Lung (tissue), 12 donors: ENCODE measurements around the gene COL10A1. TPM values are rescaled to one million over a fixed set of nuclear protein-coding genes. Genes with fewer than 3 reads are reported as not detected.
A peak's percentile ranks its signal among the peaks of the same experiment; 100 is the strongest.

ENCODE experiments used
- ATAC-seq: fragments of 200-7000 bp; cut with Tn5 transposase; one replicate; pipeline ENCODE4 v1.9.1; 2020; ENCODE audit warnings: moderate number of reproducible peaks; ENCODE audit not compliant: insufficient read depth, low FRiP score
- DNase-seq, 3 donors: peaks; one replicate each; pipeline ENCODE4 v3.0.0-alpha.2; 2013 to 2017
- H3K27ac ChIP-seq, 2 donors: one replicate each; pipeline ENCODE4 v1.5.1; 2013; ENCODE audit warnings: mild to moderate bottlenecking in 2 of 2, moderate library complexity in 2 of 2, control low read depth in 1 of 2, inconsistent platforms in 1 of 2, low read depth in 1 of 2, low read length in 1 of 2
- H3K27me3 ChIP-seq, 3 donors: one replicate each; pipeline ENCODE4 v1.5.1; 2013; ENCODE audit warnings: low read length in 2 of 3; ENCODE audit not compliant: control insufficient read depth in 3 of 3, insufficient read depth in 3 of 3
- H3K36me3 ChIP-seq, 4 donors: one replicate each; pipeline ENCODE4 v1.5.1; 2013; ENCODE audit warnings: low read length in 4 of 4, mild to moderate bottlenecking in 1 of 4, moderate library complexity in 1 of 4; ENCODE audit not compliant: control insufficient read depth in 4 of 4, insufficient read depth in 4 of 4
- H3K4me1 ChIP-seq, 5 donors: one replicate each; pipeline ENCODE4 v1.5.1; 2013; ENCODE audit warnings: low read length in 5 of 5, mild to moderate bottlenecking in 2 of 5, moderate library complexity in 1 of 5; ENCODE audit not compliant: control insufficient read depth in 5 of 5, insufficient read depth in 5 of 5
- H3K4me3 ChIP-seq: one replicate; pipeline ENCODE4 v1.5.1; 2013; ENCODE audit warnings: mild to moderate bottlenecking, control low read depth, moderate library complexity
- H3K9ac ChIP-seq, 2 donors: one replicate each; pipeline ENCODE4 v1.5.1; 2013; ENCODE audit warnings: low read length in 2 of 2, control low read depth in 1 of 2; ENCODE audit not compliant: insufficient read depth in 1 of 2
- H3K9me3 ChIP-seq, 4 donors: one replicate each; pipeline ENCODE4 v1.5.1; 2013; ENCODE audit warnings: low read length in 3 of 4, mild to moderate bottlenecking in 1 of 4, moderate library complexity in 1 of 4; ENCODE audit not compliant: control insufficient read depth in 4 of 4, insufficient read depth in 3 of 4
- CTCF ChIP-seq: IDR thresholded peaks from 2 replicates; pipeline ENCODE4 v1.5.1; 2012; ENCODE audit warnings: mild to moderate bottlenecking; ENCODE audit errors: control extremely low read depth, extremely low read depth
- WGBS, 2 donors: extraction: QIAGEN DNeasy Blood & Tissue Kit; methylation state at CpG; one replicate each; pipeline ENCODE4 v1.1.7; 2013; 5-methylcytosine and 5-hydroxymethylcytosine counted together
- polyA plus RNA-seq, 2 donors: library from polyadenylated mRNA; stranded (reverse); fragments of 200-250 nt; gene quantifications; one replicate each; pipeline ENCODE4 v1.2.1, GENCODE V29; 2013
- total RNA-seq, 2 donors: library from RNA; depleted of rRNA in 1 of 2; stranded (reverse); fragments of >200 nt in 1 of 2; gene quantifications; one replicate each; pipeline ENCODE4 v1.2.1, GENCODE V29; 2014 to 2021
- donor health status: control.
- donor health status: control.
- donor health status: Bipolar disorder and iron deficiency.
- donor health status: healthy.
- donor health status: DM: yes; HTN: yes; CAD: no.

COL10A1 gene
- total and polyA plus RNA-seq, 4 donors: 0.28 TPM; not detected in 3

GRCh38 chr6:116074732-116075390, 51.1 kb downstream of the COL10A1 start:
- Histone ChIP-seq H3K9ac (no peak overlapping the region), H3K27ac (no peak overlapping the region)
- 92 to 96% methylated on average over 2 of the region's 2 CpGs for WGBS, 2 donors

GRCh38 chr6:116073765-116074440, 52.0 kb downstream of the COL10A1 start:
- Histone ChIP-seq H3K27me3 (no peaks in the 10 kb centered on the region), H3K9ac (no peak overlapping the region), H3K36me3 (no peaks in the 10 kb centered on the region), H3K27ac (no peak overlapping the region), H3K4me3 (no peak overlapping the region), H3K4me1 (peaks cover 0 to 14% (median 4%) of the 10 kb centered on the region in 5 donors), H3K9me3 (no peaks in the 10 kb centered on the region)
- ATAC-seq (peak; percentile 47), DNase-seq (no peak)
- WGBS, 2 donors: 80 to 93% methylated on average over 2 of the region's 2 CpGs
- TF ChIP-seq CTCF: no peak

More at GRCh38 chr6:116074732-116075390, 51.1 kb downstream of the COL10A1 start:
- H3K36me3 ChIP-seq: no peaks in the 10 kb centered on the region
- DNase-seq: no peak
- no peaks in the 10 kb centered on the region for H3K27me3 ChIP-seq
- no peaks in the 10 kb centered on the region for H3K9me3 ChIP-seq
- TF ChIP-seq CTCF: no peak
- H3K4me1 ChIP-seq: peaks cover 0 to 9% (median 4%) of the 10 kb centered on the region in 5 donors
- no peak for ATAC-seq
- no peak overlapping the region for H3K4me3 ChIP-seq

GRCh38 chr6:116072368-116072767, 53.6 kb downstream of the COL10A1 start:
- Histone ChIP-seq H3K9me3 (no peaks in the 10 kb centered on the region), H3K4me1 (peaks cover 0 to 14% (median 4%) of the 10 kb centered on the region in 5 donors)

More at GRCh38 chr6:116072368-116072767, 53.6 kb downstream of the COL10A1 start:
- Histone ChIP-seq H3K9ac (no peak overlapping the region), H3K4me3 (no peak overlapping the region), H3K27me3 (no peaks in the 10 kb centered on the region), H3K27ac (no peak overlapping the region), H3K36me3 (no peaks in the 10 kb centered on the region)
- DNase-seq (peak in 1 of 3 donors; percentile 40), ATAC-seq (no peak)
- 8 to 11% methylated on average over 1 of the region's 1 CpG for WGBS, 2 donors
- no peak for TF ChIP-seq CTCF
